ENCODE measurements around the gene SLAMF1. TPM values are rescaled to one million over a fixed set of nuclear protein-coding genes. Genes with fewer than 3 reads are reported as not detected.

The SLAMF1 gene
- total and polyA plus RNA-seq, 2 donors (not counting 1 experiment from before 2014, with no cell fraction given) = 20.7 to 42.3 TPM

DNA sequence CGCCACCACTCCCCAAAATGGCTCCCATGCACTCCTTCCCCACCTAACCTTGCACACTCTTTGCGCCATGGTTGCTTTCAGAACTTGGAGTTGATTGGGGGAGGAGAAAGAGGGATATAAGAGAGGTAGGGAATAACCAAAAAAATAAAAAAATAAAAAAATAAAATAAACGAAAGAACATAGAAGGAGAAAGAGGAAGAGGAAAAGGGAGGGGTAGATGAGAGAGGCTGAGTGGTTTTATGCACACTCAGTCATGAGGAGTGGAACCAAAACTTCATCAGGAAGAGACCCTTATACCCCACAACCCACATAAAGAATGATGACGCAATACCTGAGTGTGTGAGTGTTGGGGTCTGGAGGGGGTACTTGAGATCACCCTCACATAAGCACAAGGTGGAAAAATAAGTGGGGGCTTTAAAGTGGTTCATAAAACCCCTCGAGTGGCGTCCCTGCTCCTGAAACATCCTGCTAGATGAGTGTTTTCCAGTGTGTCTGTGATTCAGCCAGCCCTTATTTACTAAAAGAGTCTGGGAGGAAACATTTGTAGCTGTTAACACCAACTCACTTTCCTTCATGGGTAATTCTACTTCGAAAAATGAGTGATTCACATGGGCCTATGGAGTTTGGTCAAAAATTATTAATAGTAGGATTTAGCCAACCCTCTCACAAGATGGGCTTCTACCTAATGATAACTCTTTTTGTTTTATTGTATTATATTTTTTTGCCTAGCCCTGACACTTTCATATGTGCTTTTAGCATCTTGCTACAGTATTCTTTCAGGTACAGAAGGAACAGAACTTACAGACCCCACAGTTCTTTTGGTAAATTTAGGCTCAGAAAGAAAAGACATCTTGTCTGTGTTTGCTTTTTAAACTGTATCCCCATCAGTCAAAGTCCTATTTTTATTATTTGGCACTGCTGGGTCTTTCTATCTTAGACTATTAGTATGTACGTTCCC lies 5.2 kb downstream of the SLAMF1 start:
- H3K4me1 Mint-ChIP-seq = peaks cover 91% of the 10 kb centered on the region
- peak overlapping the region; percentile 55 for H2AFZ ChIP-seq (ENCODE audit: insufficient read depth, low read depth, low read length, poor library complexity, severe bottlenecking)
- no peaks in the 10 kb centered on the region for H3K9me3 ChIP-seq (ENCODE audit: control extremely low read depth in 1 of 3, control insufficient read depth in 2 of 3, insufficient read depth in 1 of 3, low read length in 2 of 3)
- CTCF ChIA-PET = interaction anchor here (0.6 to 2.4 kb wide), 7 partner anchors 10 to 349 kb away, joined by 3 to 25 read pairs (median 4); no protein-coding TSS in a partner anchor
- H3K27ac ChIP-seq (ENCODE audit: low read length in 2 of 2) = peak overlapping the region; percentile 79 to 93
- no peaks in the 10 kb centered on the region for H3K27me3 ChIP-seq (replicated peaks in 1 of 4; ENCODE audit: control extremely low read depth in 1 of 4, control insufficient read depth in 3 of 4, insufficient read depth in 4 of 4, low read length in 3 of 4)
- peak overlapping the region; percentile 55 for H3K9ac ChIP-seq (ENCODE audit: low read length)
- H3K4me1 ChIP-seq (ENCODE audit: control insufficient read depth in 2 of 2, insufficient read depth in 2 of 2, low read length in 2 of 2) = peaks cover 88 to 92% of the 10 kb centered on the region in 2 donors
- WGBS (ENCODE audit: insufficient coverage) = 50% methylated on average over 1 of the region's 8 CpGs
- H3K79me2 ChIP-seq (ENCODE audit: control insufficient read depth, insufficient read depth, low read length) = peaks cover 97% of the 10 kb centered on the region
- intact Hi-C loops (cut with micrococcal nuclease) = loop anchor here (1.0 kb wide), 2 partner anchors 10 to 17 kb away; no protein-coding TSS in a partner anchor
- H4K20me1 ChIP-seq (ENCODE audit: control insufficient read depth, insufficient read depth, low read length, poor library complexity, severe bottlenecking) = no peaks in the 10 kb centered on the region
- H3K4me2 ChIP-seq (replicated peaks; ENCODE audit: low read depth, low read length, poor library complexity, severe bottlenecking) = peak overlapping the region; percentile 79
- peak; percentile 74 for DNase-seq
- peak overlapping the region; percentile 94 for H3K27ac Mint-ChIP-seq
- H3K36me3 ChIP-seq (replicated peaks in 1 of 2; ENCODE audit: control extremely low read depth in 1 of 2, control insufficient read depth in 1 of 2, extremely low read depth in 1 of 2, insufficient read depth in 2 of 2, low read length in 1 of 2) = peaks cover 0 to 24% of the 10 kb centered on the region in 2 experiments
- peak overlapping the region; percentile 82 for H3K4me3 Mint-ChIP-seq
- POLR2A ChIA-PET = no interaction called here
- H3K4me3 ChIP-seq (ENCODE audit: control extremely low read depth in 1 of 5, extremely low read depth in 1 of 5, insufficient read depth in 1 of 5, low read depth in 2 of 5, low read length in 4 of 5) = peak overlapping the region in 4 of 5 experiments; percentile 18 to 43 (median 27)
- no peaks in the 10 kb centered on the region for H3K27me3 Mint-ChIP-seq
- no peaks in the 10 kb centered on the region for H3K9me3 Mint-ChIP-seq (ENCODE audit: insufficient read depth)
- peak; percentile 74 for ATAC-seq (ENCODE audit: low read depth)
- no peak for TF ChIP-seq EZH2 (IDR thresholded peaks at IDR 0.05; ENCODE audit: borderline replicate concordance, insufficient read depth, low read depth, low read length, poor library complexity, severe bottlenecking)
- no peak for TF ChIP-seq CTCF (IDR thresholded peaks at IDR 0.05)
